Endodermal cell (in vitro differentiated cells): ENCODE data around the gene MSH3. TPM values are rescaled to one million over a fixed set of nuclear protein-coding genes. Genes with fewer than 3 reads are reported as not detected.

Experiments used
- DNase-seq: peaks from one replicate; pipeline ENCODE4 v3.0.0-alpha.2; 2017
- H3K27ac ChIP-seq: 2 replicates; pipeline ENCODE4 v1.5.1; 2013; ENCODE audit warnings: mild to moderate bottlenecking, low read depth, low read length, moderate library complexity
- H3K27me3 ChIP-seq: 2 replicates; pipeline ENCODE4 v1.6.1; 2013; ENCODE audit warnings: mild to moderate bottlenecking, low read length, moderate library complexity; ENCODE audit not compliant: insufficient read depth, control insufficient read depth, poor library complexity, severe bottlenecking
- H3K36me3 ChIP-seq: 2 replicates; pipeline ENCODE4 v1.7.0; 2013; ENCODE audit warnings: mild to moderate bottlenecking, low read length, moderate library complexity; ENCODE audit not compliant: control insufficient read depth, insufficient read depth
- H3K4me1 ChIP-seq: one replicate; pipeline ENCODE4 v1.7.0; 2013; ENCODE audit warnings: low read length; ENCODE audit not compliant: control insufficient read depth, insufficient read depth
- H3K4me3 ChIP-seq: 2 replicates; pipeline ENCODE4 v1.5.1; 2013; ENCODE audit warnings: mild to moderate bottlenecking, low read length, moderate library complexity
- H3K9ac ChIP-seq: 2 replicates; pipeline ENCODE4 v1.6.1; 2013; ENCODE audit warnings: mild to moderate bottlenecking, low read length, moderate library complexity; ENCODE audit not compliant: poor library complexity, severe bottlenecking; ENCODE audit errors: extremely low read depth
- H3K9me3 ChIP-seq: 2 replicates; pipeline ENCODE4 v1.6.1; 2013; ENCODE audit warnings: mild to moderate bottlenecking, low read length, moderate library complexity; ENCODE audit not compliant: control insufficient read depth
- H3K27ac Mint-ChIP-seq: 2 replicates; pipeline ENCODE4 v1.8.0; 2020; ENCODE audit warnings: mixed read lengths
- H3K27me3 Mint-ChIP-seq: 2 replicates; pipeline ENCODE4 v1.8.0; 2021; ENCODE audit warnings: mild to moderate bottlenecking, mixed read lengths; ENCODE audit not compliant: insufficient read depth
- H3K36me3 Mint-ChIP-seq: 2 replicates; pipeline ENCODE4 v1.8.0; 2020; ENCODE audit warnings: low read depth, mixed read lengths
- H3K4me1 Mint-ChIP-seq: 2 replicates; pipeline ENCODE4 v1.8.0; 2020; ENCODE audit warnings: mixed read lengths
- H3K4me3 Mint-ChIP-seq: 2 replicates; pipeline ENCODE4 v1.8.0; 2020; ENCODE audit warnings: mild to moderate bottlenecking, moderate library complexity, mixed read lengths
- H3K9me3 Mint-ChIP-seq: 2 replicates; pipeline ENCODE4 v1.8.0; 2020; ENCODE audit warnings: mild to moderate bottlenecking, mixed read lengths
- CTCF ChIP-seq: fragments of 200-600 bp; sonication (generic); conservative IDR thresholded peaks from 2 replicates; pipeline ENCODE4 v1.5.0; 2021; ENCODE audit warnings: antibody characterized with exemption, mild to moderate bottlenecking
- WGBS, 2 experiments: methylation state at CpG; one replicate each; pipeline versions ENCODE4 v1.1.5 to v1.1.7; 2013; ENCODE audit warnings: missing lambda C conversion rate in 2 of 2, mixed read lengths in 1 of 2; ENCODE audit not compliant: insufficient coverage in 1 of 2, insufficient read length in 1 of 2; 5-methylcytosine and 5-hydroxymethylcytosine counted together
- total RNA-seq, 2 donors: library from RNA; stranded (reverse); fragmentation: NEBNext Ultra II Directional in 1 of 2; extraction: Animal tissue kit (Norgen Biotek cat#: 25700) in 1 of 2; gene quantifications; 2 replicates in 1 of 2; 3 replicates in 1 of 2; pipeline ENCODE4 v1.2.1, GENCODE V29; 2021

The MSH3 gene
- total RNA-seq, 2 donors from 2014 or later, result 17.3 to 25.2 TPM

- Mint-ChIP-seq H3K27me3 (no peaks in the 10 kb centered on the region), H3K4me1 (no peaks in the 10 kb centered on the region), H3K9me3 (no peaks in the 10 kb centered on the region), H3K27ac (no peak overlapping the region), H3K4me3 (no peak overlapping the region), H3K36me3 (peaks cover 13% of the 10 kb centered on the region)
- 100% methylated on average over 1 of the region's 1 CpG for WGBS, 2 experiments
- Histone ChIP-seq H3K4me1 (no peaks in the 10 kb centered on the region), H3K4me3 (no peak overlapping the region), H3K27me3 (no peaks in the 10 kb centered on the region), H3K36me3 (peaks cover 18% of the 10 kb centered on the region), H3K9ac (no peak overlapping the region), H3K27ac (no peak overlapping the region), H3K9me3 (no peaks in the 10 kb centered on the region)
- no peak for TF ChIP-seq CTCF
- no peak for DNase-seq
Observed at GRCh38 chr5:80810425-80810824, 156.0 kb downstream of the MSH3 start.

- no peaks in the 10 kb centered on the region for H3K4me1 ChIP-seq
- peaks cover 18% of the 10 kb centered on the region for H3K36me3 Mint-ChIP-seq
- H3K27me3 ChIP-seq, result no peaks in the 10 kb centered on the region
- 96 to 97% methylated on average over 3 of the region's 3 CpGs for WGBS, 2 experiments
- no peaks in the 10 kb centered on the region for H3K9me3 Mint-ChIP-seq
- H3K9ac ChIP-seq, result no peak overlapping the region
- H3K27me3 Mint-ChIP-seq, result no peaks in the 10 kb centered on the region
- no peaks in the 10 kb centered on the region for H3K9me3 ChIP-seq
- no peak overlapping the region for H3K4me3 ChIP-seq
- H3K4me3 Mint-ChIP-seq, result no peak overlapping the region
- no peak for DNase-seq
- H3K27ac Mint-ChIP-seq, result no peak overlapping the region
- no peak overlapping the region for H3K27ac ChIP-seq
- no peak for TF ChIP-seq CTCF
- H3K36me3 ChIP-seq, result peaks cover 34% of the 10 kb centered on the region
- no peaks in the 10 kb centered on the region for H3K4me1 Mint-ChIP-seq
Observed at GRCh38 chr5:80816590-80816989, 162.1 kb downstream of the MSH3 start.

- no peak overlapping the region for H3K27ac Mint-ChIP-seq
- no peak overlapping the region for H3K27ac ChIP-seq
- H3K9me3 ChIP-seq, result peaks cover 22% of the 10 kb centered on the region
- H3K36me3 ChIP-seq, result peaks cover 34% of the 10 kb centered on the region
- H3K4me1 Mint-ChIP-seq, result no peaks in the 10 kb centered on the region
- no peak for DNase-seq
- no peaks in the 10 kb centered on the region for H3K4me1 ChIP-seq
- H3K9me3 Mint-ChIP-seq, result peaks cover 23% of the 10 kb centered on the region
- no peaks in the 10 kb centered on the region for H3K27me3 Mint-ChIP-seq
- TF ChIP-seq CTCF, result no peak
- H3K4me3 Mint-ChIP-seq, result no peak overlapping the region
- peaks cover 32% of the 10 kb centered on the region for H3K36me3 Mint-ChIP-seq
- no peak overlapping the region for H3K4me3 ChIP-seq
- H3K9ac ChIP-seq, result no peak overlapping the region
- no peaks in the 10 kb centered on the region for H3K27me3 ChIP-seq
- WGBS, 2 experiments, result 95 to 100% methylated on average over 2 to 3 of the region's 3 CpGs
Observed at GRCh38 chr5:80820685-80821084, 166.2 kb downstream of the MSH3 start.
